Effector memory CD8-positive, alpha-beta T cell (primary cell): ENCODE data around the gene MAB21L3.

Experiments
- ATAC-seq: fragments of 150-1000 bp; cut with Tn5 transposase; replicated peaks from 2 replicates; pipeline ENCODE4 v1.10.0; 2021; ENCODE audit warnings: mild to moderate bottlenecking, moderate library complexity
- DNase-seq, 3 experiments: peaks; one replicate each; pipeline ENCODE4 v3.0.0; 2021
- H3K27ac Mint-ChIP-seq, 2 donors: one replicate each; pipeline ENCODE4 v1.8.0; 2022; ENCODE audit warnings: mild to moderate bottlenecking in 2 of 2, mixed read lengths in 2 of 2, moderate library complexity in 2 of 2
- H3K27me3 Mint-ChIP-seq, 2 donors: one replicate each; pipeline ENCODE4 v1.8.0; 2022; ENCODE audit warnings: mixed read lengths in 2 of 2
- H3K36me3 Mint-ChIP-seq: one replicate; pipeline ENCODE4 v1.8.0; 2022; ENCODE audit warnings: mild to moderate bottlenecking, moderate library complexity, mixed read lengths; ENCODE audit not compliant: insufficient read depth
- H3K4me1 Mint-ChIP-seq, 2 donors: one replicate each; pipeline ENCODE4 v1.8.0; 2022; ENCODE audit warnings: low read depth in 2 of 2, mixed read lengths in 2 of 2
- H3K4me3 Mint-ChIP-seq, 2 donors: one replicate each; pipeline ENCODE4 v1.8.0; 2022; ENCODE audit warnings: mild to moderate bottlenecking in 2 of 2, mixed read lengths in 2 of 2, moderate library complexity in 2 of 2
- H3K9me3 Mint-ChIP-seq, 2 donors: one replicate each; pipeline ENCODE4 v1.8.0; 2022; ENCODE audit warnings: mixed read lengths in 2 of 2

The MAB21L3 gene

GRCh38 chr1:116095027-116095426 lies 16.2 kb upstream of the MAB21L3 start:
- ATAC-seq (no peak), DNase-seq (no peak)
- H3K27me3 Mint-ChIP-seq, result peaks cover 15 to 48% of the 10 kb centered on the region in 2 donors
- H3K9me3 Mint-ChIP-seq, result peaks cover 4 to 6% of the 10 kb centered on the region in 2 donors
- H3K4me3 Mint-ChIP-seq, result no peak overlapping the region
- no peaks in the 10 kb centered on the region for H3K36me3 Mint-ChIP-seq
- no peaks in the 10 kb centered on the region for H3K4me1 Mint-ChIP-seq
- no peak overlapping the region for H3K27ac Mint-ChIP-seq

GRCh38 chr1:116096013-116096618 lies 15.1 kb upstream of the MAB21L3 start:
- Mint-ChIP-seq H3K27ac (no peak overlapping the region), H3K4me3 (no peak overlapping the region), H3K27me3 (peaks cover 15 to 48% of the 10 kb centered on the region in 2 donors), H3K9me3 (peaks cover 2 to 6% of the 10 kb centered on the region in 2 donors), H3K36me3 (no peaks in the 10 kb centered on the region), H3K4me1 (no peaks in the 10 kb centered on the region)
- ATAC-seq (no peak), DNase-seq (no peak)

- peaks cover 7 to 45% of the 10 kb centered on the region in 2 donors for H3K27me3 Mint-ChIP-seq
- peaks cover 2 to 6% of the 10 kb centered on the region in 2 donors for H3K9me3 Mint-ChIP-seq
- no peaks in the 10 kb centered on the region for H3K36me3 Mint-ChIP-seq
- DNase-seq, result no peak
- ATAC-seq, result no peak
- H3K4me3 Mint-ChIP-seq, result no peak overlapping the region
- H3K4me1 Mint-ChIP-seq, result no peaks in the 10 kb centered on the region
- no peak overlapping the region for H3K27ac Mint-ChIP-seq
Observed at GRCh38 chr1:116097626-116098025, 13.6 kb upstream of the MAB21L3 start.

- Mint-ChIP-seq H3K27ac (no peak overlapping the region), H3K27me3 (peaks cover 0 to 35% of the 10 kb centered on the region in 2 donors), H3K4me1 (no peaks in the 10 kb centered on the region), H3K4me3 (no peak overlapping the region), H3K36me3 (no peaks in the 10 kb centered on the region), H3K9me3 (peaks cover 2 to 6% of the 10 kb centered on the region in 2 donors)
- ATAC-seq (no peak), DNase-seq (no peak)
Observed at GRCh38 chr1:116099379-116099778, 11.8 kb upstream of the MAB21L3 start.

GRCh38 chr1:116099919-116100318 lies 11.3 kb upstream of the MAB21L3 start:
- H3K4me1 Mint-ChIP-seq, result no peaks in the 10 kb centered on the region
- no peak overlapping the region for H3K27ac Mint-ChIP-seq
- no peaks in the 10 kb centered on the region for H3K36me3 Mint-ChIP-seq
- ATAC-seq, result no peak
- no peak overlapping the region for H3K4me3 Mint-ChIP-seq
- H3K9me3 Mint-ChIP-seq, result peaks cover 1 to 6% of the 10 kb centered on the region in 2 donors
- H3K27me3 Mint-ChIP-seq, result peaks cover 0 to 29% of the 10 kb centered on the region in 2 donors
- no peak for DNase-seq

GRCh38 chr1:116104667-116105066 lies 6.5 kb upstream of the MAB21L3 start:
- no peak for ATAC-seq
- Mint-ChIP-seq H3K27me3 (peaks cover 11 to 28% of the 10 kb centered on the region in 2 donors), H3K27ac (no peak overlapping the region)

GRCh38 chr1:116105996-116106395 lies 5.2 kb upstream of the MAB21L3 start:
- Mint-ChIP-seq H3K4me1 (no peaks in the 10 kb centered on the region), H3K36me3 (no peaks in the 10 kb centered on the region), H3K27ac (no peak overlapping the region), H3K27me3 (peaks cover 20 to 40% of the 10 kb centered on the region in 2 donors), H3K9me3 (no peaks in the 10 kb centered on the region), H3K4me3 (no peak overlapping the region)
- ATAC-seq, result no peak
- no peak for DNase-seq

More at GRCh38 chr1:116104667-116105066, 6.5 kb upstream of the MAB21L3 start:
- no peaks in the 10 kb centered on the region for H3K9me3 Mint-ChIP-seq
- no peaks in the 10 kb centered on the region for H3K4me1 Mint-ChIP-seq
- H3K36me3 Mint-ChIP-seq, result no peaks in the 10 kb centered on the region
- DNase-seq, result no peak
- H3K4me3 Mint-ChIP-seq, result no peak overlapping the region

- DNase-seq, result no peak
- Mint-ChIP-seq H3K4me3 (no peak overlapping the region), H3K4me1 (no peaks in the 10 kb centered on the region), H3K27me3 (peaks cover 23 to 44% of the 10 kb centered on the region in 2 donors), H3K36me3 (no peaks in the 10 kb centered on the region), H3K27ac (no peak overlapping the region), H3K9me3 (no peaks in the 10 kb centered on the region)
- no peak for ATAC-seq
Observed at GRCh38 chr1:116106646-116107045, 4.6 kb upstream of the MAB21L3 start.

- Mint-ChIP-seq H3K4me1 (no peaks in the 10 kb centered on the region), H3K4me3 (no peak overlapping the region), H3K27me3 (peaks cover 30 to 49% of the 10 kb centered on the region in 2 donors), H3K36me3 (no peaks in the 10 kb centered on the region), H3K27ac (no peak overlapping the region), H3K9me3 (no peaks in the 10 kb centered on the region)
- ATAC-seq (no peak), DNase-seq (no peak)
Observed at GRCh38 chr1:116107371-116107770, 3.8 kb upstream of the MAB21L3 start.

- no peak overlapping the region for H3K27ac Mint-ChIP-seq
- H3K4me3 Mint-ChIP-seq, result no peak overlapping the region
- ATAC-seq (no peak), DNase-seq (no peak)
- no peaks in the 10 kb centered on the region for H3K4me1 Mint-ChIP-seq
- peaks cover 45 to 55% of the 10 kb centered on the region in 2 donors for H3K27me3 Mint-ChIP-seq
- no peaks in the 10 kb centered on the region for H3K9me3 Mint-ChIP-seq
- H3K36me3 Mint-ChIP-seq, result no peaks in the 10 kb centered on the region
Observed at GRCh38 chr1:116111524-116112021, 374 bp downstream of the MAB21L3 start.

- no peak for DNase-seq
- no peak for ATAC-seq
- H3K27me3 Mint-ChIP-seq, result peaks cover 45 to 57% of the 10 kb centered on the region in 2 donors
- H3K27ac Mint-ChIP-seq, result no peak overlapping the region
- no peaks in the 10 kb centered on the region for H3K36me3 Mint-ChIP-seq
- no peak overlapping the region for H3K4me3 Mint-ChIP-seq
- H3K4me1 Mint-ChIP-seq, result no peaks in the 10 kb centered on the region
- H3K9me3 Mint-ChIP-seq, result no peaks in the 10 kb centered on the region
Observed at GRCh38 chr1:116112388-116113140, 1.4 kb downstream of the MAB21L3 start.

GRCh38 chr1:116113615-116114014 lies 2.4 kb downstream of the MAB21L3 start:
- ATAC-seq (no peak), DNase-seq (no peak)
- H3K4me1 Mint-ChIP-seq, result no peaks in the 10 kb centered on the region
- H3K36me3 Mint-ChIP-seq, result no peaks in the 10 kb centered on the region
- H3K4me3 Mint-ChIP-seq, result no peak overlapping the region
- no peak overlapping the region for H3K27ac Mint-ChIP-seq
- no peaks in the 10 kb centered on the region for H3K9me3 Mint-ChIP-seq
- peaks cover 46 to 51% of the 10 kb centered on the region in 2 donors for H3K27me3 Mint-ChIP-seq

- Mint-ChIP-seq H3K27me3 (peaks cover 40 to 50% of the 10 kb centered on the region in 2 donors), H3K27ac (no peak overlapping the region), H3K4me3 (no peak overlapping the region), H3K36me3 (no peaks in the 10 kb centered on the region), H3K4me1 (no peaks in the 10 kb centered on the region), H3K9me3 (no peaks in the 10 kb centered on the region)
- DNase-seq (no peak), ATAC-seq (peak; percentile 26)
Observed at GRCh38 chr1:116115476-116116439, 4.6 kb downstream of the MAB21L3 start.
